SJSA1 (cell line): ENCODE data around the gene HS6ST3. TPM values are rescaled to one million over a fixed set of nuclear protein-coding genes. Genes with fewer than 3 reads are reported as not detected.

Experiments
- DNase-seq, 2 experiments: peaks; one replicate each; pipeline ENCODE4 v3.0.0-alpha.2; 2015 to 2020; ENCODE audit warnings: low spot score in 2 of 2, low read depth in 1 of 2
- H3K27ac ChIP-seq: fragments of 250-450 bp; sonication (Bioruptor Pico); 2 replicates; pipeline ENCODE4 v1.5.1; 2020; ENCODE audit warnings: mild to moderate bottlenecking, moderate library complexity
- H3K27me3 ChIP-seq: fragments of 250-450 bp; sonication (Bioruptor Pico); replicated peaks from 2 replicates; pipeline ENCODE4 v1.5.1; 2020; ENCODE audit warnings: mild to moderate bottlenecking, moderate library complexity
- H3K36me3 ChIP-seq: fragments of 250-450 bp; sonication (Bioruptor Pico); 2 replicates; pipeline ENCODE4 v1.5.1; 2020; ENCODE audit warnings: mild to moderate bottlenecking
- H3K4me1 ChIP-seq: fragments of 250-450 bp; sonication (Bioruptor Pico); replicated peaks from 2 replicates; pipeline ENCODE4 v1.6.1; 2021; ENCODE audit warnings: mild to moderate bottlenecking
- H3K4me3 ChIP-seq: fragments of 250-450 bp; sonication (Bioruptor Pico); 2 replicates; pipeline ENCODE4 v1.5.1; 2020; ENCODE audit warnings: mild to moderate bottlenecking
- H3K9me3 ChIP-seq: fragments of 250-450 bp; sonication (Bioruptor Pico); replicated peaks from 2 replicates; pipeline ENCODE4 v1.5.1; 2020; ENCODE audit warnings: mild to moderate bottlenecking
- total RNA-seq: library from RNA; depleted of rRNA; stranded (reverse); fragments of >200 nt; shearing (Covaris generic); gene quantifications from 2 replicates; pipeline ENCODE4 v1.2.3, GENCODE V29; 2014

Gene HS6ST3
- total RNA-seq, 1 experiment from 2014 or later = 0.03 TPM

- Histone ChIP-seq H3K4me1 (no peaks in the 10 kb centered on the region), H3K9me3 (no peaks in the 10 kb centered on the region), H3K27me3 (peaks cover 21% of the 10 kb centered on the region), H3K4me3 (no peak overlapping the region), H3K36me3 (no peaks in the 10 kb centered on the region), H3K27ac (no peak overlapping the region)
- no peak for DNase-seq
These were observed 248.1 kb downstream of the HS6ST3 start for GRCh38 chr13:96338030-96338429.

GRCh38 chr13:96342286-96342685 lies 252.4 kb downstream of the HS6ST3 start:
- Histone ChIP-seq H3K4me3 (no peak overlapping the region), H3K27me3 (peaks cover 34% of the 10 kb centered on the region), H3K27ac (no peak overlapping the region), H3K36me3 (no peaks in the 10 kb centered on the region), H3K9me3 (no peaks in the 10 kb centered on the region), H3K4me1 (no peaks in the 10 kb centered on the region)
- no peak for DNase-seq

- Histone ChIP-seq H3K27ac (no peak overlapping the region), H3K9me3 (no peaks in the 10 kb centered on the region), H3K27me3 (peaks cover 34% of the 10 kb centered on the region), H3K4me3 (no peak overlapping the region), H3K4me1 (no peaks in the 10 kb centered on the region), H3K36me3 (no peaks in the 10 kb centered on the region)
- DNase-seq = no peak
These were observed 253.1 kb downstream of the HS6ST3 start for GRCh38 chr13:96342852-96343465.

- Histone ChIP-seq H3K36me3 (no peaks in the 10 kb centered on the region), H3K27me3 (peaks cover 26% of the 10 kb centered on the region), H3K9me3 (no peaks in the 10 kb centered on the region), H3K4me1 (no peaks in the 10 kb centered on the region), H3K27ac (no peak overlapping the region), H3K4me3 (no peak overlapping the region)
- DNase-seq = no peak
These were observed 257.0 kb downstream of the HS6ST3 start for GRCh38 chr13:96346921-96347320.

GRCh38 chr13:96373597-96373996 lies 283.7 kb downstream of the HS6ST3 start:
- Histone ChIP-seq H3K9me3 (no peaks in the 10 kb centered on the region), H3K4me3 (no peak overlapping the region), H3K4me1 (no peaks in the 10 kb centered on the region), H3K27ac (no peak overlapping the region), H3K36me3 (no peaks in the 10 kb centered on the region), H3K27me3 (peaks cover 8% of the 10 kb centered on the region; the same call in 1 of the 2 replicates)
- DNase-seq = no peak

- Histone ChIP-seq H3K9me3 (no peaks in the 10 kb centered on the region), H3K36me3 (no peaks in the 10 kb centered on the region), H3K27ac (no peak overlapping the region), H3K27me3 (peaks cover 28% of the 10 kb centered on the region), H3K4me1 (no peaks in the 10 kb centered on the region), H3K4me3 (no peak overlapping the region)
- no peak for DNase-seq
These were observed 287.9 kb downstream of the HS6ST3 start for GRCh38 chr13:96377835-96378234.

- Histone ChIP-seq H3K27me3 (peaks cover 29% of the 10 kb centered on the region), H3K4me3 (no peak overlapping the region), H3K36me3 (no peaks in the 10 kb centered on the region), H3K4me1 (no peaks in the 10 kb centered on the region), H3K9me3 (no peaks in the 10 kb centered on the region), H3K27ac (no peak overlapping the region)
- no peak for DNase-seq
These were observed 290.1 kb downstream of the HS6ST3 start for GRCh38 chr13:96379967-96380366.

GRCh38 chr13:96381681-96382080 lies 291.8 kb downstream of the HS6ST3 start:
- no peaks in the 10 kb centered on the region for H3K4me1 ChIP-seq
- H3K36me3 ChIP-seq = no peaks in the 10 kb centered on the region
- no peak for DNase-seq
- H3K27me3 ChIP-seq = peaks cover 27% of the 10 kb centered on the region
- no peaks in the 10 kb centered on the region for H3K9me3 ChIP-seq
- no peak overlapping the region for H3K27ac ChIP-seq
- no peak overlapping the region for H3K4me3 ChIP-seq

GRCh38 chr13:96388598-96388997 lies 298.7 kb downstream of the HS6ST3 start:
- DNase-seq = no peak
- no peak overlapping the region for H3K27ac ChIP-seq

GRCh38 chr13:96391606-96392005 lies 301.7 kb downstream of the HS6ST3 start:
- Histone ChIP-seq H3K4me3 (no peak overlapping the region), H3K9me3 (no peaks in the 10 kb centered on the region; the same call in 1 of the 2 replicates), H3K27ac (no peak overlapping the region), H3K27me3 (peaks cover 33% of the 10 kb centered on the region), H3K4me1 (no peaks in the 10 kb centered on the region), H3K36me3 (no peaks in the 10 kb centered on the region)
- DNase-seq = no peak

More at GRCh38 chr13:96388598-96388997, 298.7 kb downstream of the HS6ST3 start:
- Histone ChIP-seq H3K4me1 (no peaks in the 10 kb centered on the region), H3K4me3 (no peak overlapping the region), H3K36me3 (no peaks in the 10 kb centered on the region), H3K27me3 (peaks cover 21% of the 10 kb centered on the region), H3K9me3 (no peaks in the 10 kb centered on the region; the same call in 1 of the 2 replicates)

- H3K4me1 ChIP-seq = no peaks in the 10 kb centered on the region
- no peaks in the 10 kb centered on the region for H3K9me3 ChIP-seq
- H3K4me3 ChIP-seq = no peak overlapping the region
- no peak for DNase-seq
- H3K36me3 ChIP-seq = no peaks in the 10 kb centered on the region
- H3K27me3 ChIP-seq = peaks cover 24% of the 10 kb centered on the region
- H3K27ac ChIP-seq = no peak overlapping the region
These were observed 307.9 kb downstream of the HS6ST3 start for GRCh38 chr13:96397807-96398206.

GRCh38 chr13:96398486-96398885 lies 308.6 kb downstream of the HS6ST3 start:
- peaks cover 25% of the 10 kb centered on the region for H3K27me3 ChIP-seq
- no peak overlapping the region for H3K27ac ChIP-seq
- DNase-seq = no peak
- H3K36me3 ChIP-seq = no peaks in the 10 kb centered on the region
- H3K4me1 ChIP-seq = no peaks in the 10 kb centered on the region
- H3K4me3 ChIP-seq = no peak overlapping the region
- no peaks in the 10 kb centered on the region for H3K9me3 ChIP-seq

- H3K4me1 ChIP-seq = no peaks in the 10 kb centered on the region
- no peaks in the 10 kb centered on the region for H3K9me3 ChIP-seq
- DNase-seq = no peak
- no peak overlapping the region for H3K4me3 ChIP-seq
- H3K27ac ChIP-seq = no peak overlapping the region
- H3K27me3 ChIP-seq = peaks cover 33% of the 10 kb centered on the region
- no peaks in the 10 kb centered on the region for H3K36me3 ChIP-seq
These were observed 313.3 kb downstream of the HS6ST3 start for GRCh38 chr13:96403241-96403640.

- Histone ChIP-seq H3K9me3 (no peaks in the 10 kb centered on the region), H3K27me3 (peaks cover 36% of the 10 kb centered on the region), H3K27ac (no peak overlapping the region), H3K4me1 (no peaks in the 10 kb centered on the region), H3K4me3 (no peak overlapping the region), H3K36me3 (no peaks in the 10 kb centered on the region)
- no peak for DNase-seq
These were observed 313.7 kb downstream of the HS6ST3 start for GRCh38 chr13:96403651-96404050.

GRCh38 chr13:96415831-96416385 lies 326.0 kb downstream of the HS6ST3 start:
- no peak for DNase-seq
- Histone ChIP-seq H3K27ac (no peak overlapping the region), H3K36me3 (no peaks in the 10 kb centered on the region), H3K27me3 (peaks cover 59% of the 10 kb centered on the region), H3K4me1 (no peaks in the 10 kb centered on the region), H3K4me3 (no peak overlapping the region), H3K9me3 (no peaks in the 10 kb centered on the region)
